K562 (cell line): ENCODE measurements around the gene ANKRD24. TPM values are rescaled to one million over a fixed set of nuclear protein-coding genes. Genes with fewer than 3 reads are reported as not detected.
A peak's percentile ranks its signal among the peaks of the same experiment; 100 is the strongest.

Experiments used
- AFF4 ChIP-seq: sonication (generic); formaldehyde crosslinking; IDR thresholded peaks from 2 replicates; pipeline ENCODE4 v1.8.0; 2023; ENCODE audit warnings: mild to moderate bottlenecking, missing genetic modification reagents
- ARNT ChIP-seq, 2 experiments: fragments of 450-650 bp; IDR thresholded peaks; 2 replicates each; pipeline ENCODE4 v1.6.1; 2016; ENCODE audit warnings: mild to moderate bottlenecking in 1 of 2
- BRF1 ChIP-seq: IDR thresholded peaks from 3 replicates; pipeline ENCODE4 v1.6.1; 2011; ENCODE audit warnings: borderline replicate concordance, mild to moderate bottlenecking; ENCODE audit not compliant: insufficient read length; ENCODE audit errors: extremely low read depth
- CEBPG ChIP-seq, 3 experiments: fragments of 200-800 bp in 1 of 3; sonication (Bioruptor generic) in 1 of 3; sonication (generic) in 1 of 3; formaldehyde crosslinking in 1 of 3; IDR thresholded peaks in 2 of 3; conservative IDR thresholded peaks in 1 of 3; 2 replicates each; pipeline versions ENCODE4 v1.6.1 to v1.8.0; 2016 to 2022; ENCODE audit warnings: missing compliant biosample characterization in 2 of 3, missing genetic modification characterization in 2 of 3, mild to moderate bottlenecking in 1 of 3, missing genetic modification reagents in 1 of 3
- CHD2 ChIP-seq: IDR thresholded peaks from 2 replicates; pipeline ENCODE4 v1.6.1; 2011; ENCODE audit warnings: low read depth, low read length
- CTBP1 ChIP-seq: fragments of 450-650 bp; IDR thresholded peaks from 2 replicates; pipeline ENCODE4 v1.6.1; 2016; ENCODE audit warnings: borderline replicate concordance
- DIDO1 ChIP-seq: fragments of 450-650 bp; IDR thresholded peaks from 2 replicates; pipeline ENCODE4 v1.6.1; 2016; ENCODE audit warnings: low read depth, missing biosample characterization, missing genetic modification characterization
- DLX4 ChIP-seq: fragments of 250-450 bp; sonication (Bioruptor Pico); IDR thresholded peaks from 2 replicates; pipeline ENCODE4 v1.6.1; 2021; ENCODE audit warnings: mild to moderate bottlenecking
- EHMT2 ChIP-seq: fragments of 450-650 bp; IDR thresholded peaks from 2 replicates; pipeline ENCODE4 v1.6.1; 2018; ENCODE audit warnings: antibody characterized with exemption
- HDAC6 ChIP-seq: IDR thresholded peaks from 2 replicates; pipeline ENCODE4 v1.6.1; 2012; ENCODE audit warnings: low read depth, mild to moderate bottlenecking, control low read depth, inconsistent platforms, low read length, moderate library complexity
- NFIC ChIP-seq: fragments of 450-650 bp; IDR thresholded peaks from 2 replicates; pipeline ENCODE4 v1.6.1; 2017; ENCODE audit warnings: mild to moderate bottlenecking, inconsistent platforms
- PCBP1 ChIP-seq: fragments of 200-400 bp; formaldehyde crosslinking; IDR thresholded peaks from 2 replicates; pipeline ENCODE4 v1.6.1; 2018; ENCODE audit warnings: mild to moderate bottlenecking, low read depth, low read length; ENCODE audit not compliant: poor library complexity, severe bottlenecking
- PKNOX1 ChIP-seq: fragments of 450-650 bp; IDR thresholded peaks from 2 replicates; pipeline ENCODE4 v1.6.1; 2016
- RFX7 ChIP-seq: fragments of 250-450 bp; sonication (Bioruptor Pico); IDR thresholded peaks from 2 replicates; pipeline ENCODE4 v1.5.1; 2021; ENCODE audit warnings: mild to moderate bottlenecking
- SAP30 ChIP-seq: fragments of 200-600 bp; sonication (generic); IDR thresholded peaks from 2 replicates; pipeline ENCODE4 v1.6.1; 2012; ENCODE audit warnings: borderline replicate concordance, low read depth, mild to moderate bottlenecking, moderate library complexity, low read length, control low read depth, inconsistent platforms; ENCODE audit not compliant: insufficient read depth, poor library complexity, severe bottlenecking
- SRSF1 ChIP-seq: fragments of 200-400 bp; formaldehyde crosslinking; IDR thresholded peaks from 2 replicates; pipeline ENCODE4 v1.6.1; 2017; ENCODE audit warnings: mild to moderate bottlenecking, low read depth, low read length, moderate library complexity
- SRSF7 ChIP-seq: fragments of 200-400 bp; formaldehyde crosslinking; optimal IDR thresholded peaks from 2 replicates; pipeline ENCODE3; 2017; ENCODE audit warnings: mild to moderate bottlenecking, low read depth, low read length
- TARDBP ChIP-seq: fragments of 450-650 bp; IDR thresholded peaks from 2 replicates; pipeline ENCODE4 v1.6.1; 2016
- TBL1XR1 ChIP-seq, 2 experiments: IDR thresholded peaks; 2 replicates each; pipeline ENCODE4 v1.6.1; 2012; ENCODE audit warnings: improper control_type of control experiment in 2 of 2, low read length in 2 of 2, mild to moderate bottlenecking in 1 of 2
- ZNF444 ChIP-seq: fragments of 250-450 bp; sonication (Bioruptor Pico); IDR thresholded peaks from 2 replicates; pipeline ENCODE4 v1.4.0; 2020; ENCODE audit warnings: mild to moderate bottlenecking, moderate library complexity
- ZNF639 ChIP-seq, 2 experiments: fragments of 200-800 bp in 1 of 2; sonication (Bioruptor generic) in 1 of 2; sonication (generic) in 1 of 2; formaldehyde crosslinking in 1 of 2; IDR thresholded peaks in 1 of 2; conservative IDR thresholded peaks in 1 of 2; 2 replicates each; pipeline versions ENCODE4 v1.5.0 to v1.6.1; 2016 to 2020; ENCODE audit warnings: missing compliant biosample characterization in 1 of 2, missing genetic modification characterization in 1 of 2, missing genetic modification reagents in 1 of 2
- ZNF77 ChIP-seq: fragments of 250-450 bp; sonication (Bioruptor Pico); IDR thresholded peaks from 2 replicates; pipeline ENCODE4 v1.5.0; 2020
- polyA plus RNA-seq, 8 experiments: library from polyadenylated mRNA; depleted of rRNA in 4 of 8; stranded (reverse) in 5 of 8; unstranded in 3 of 8; fragments of >200 nt; fragmentation: Nextera tagmentation in 2 of 8; fragmentation: Illumina TruSeq in 1 of 8; extraction: Ambion mirVana in 2 of 8; extraction: Trizol in 1 of 8; gene quantifications; 2 replicates each; pipeline versions ENCODE4 v1.2.1 to v1.2.3, GENCODE V29; 2011 to 2014; ENCODE audit warnings: inconsistent platforms in 1 of 8, missing spikeins in 1 of 8
- total RNA-seq, 7 experiments: library from RNA; depleted of rRNA in 6 of 7; stranded (reverse); fragments of >200 nt in 6 of 7; fragmentation: Illumina TruSeq in 2 of 7; extraction: Trizol in 2 of 7; gene quantifications; 2 replicates each; pipeline versions ENCODE4 v1.2.1 to v1.2.3, GENCODE V29; 2011 to 2021; ENCODE audit warnings: low replicate concordance in 1 of 7

Gene ANKRD24
- total and polyA plus RNA-seq, 9 of the 15 experiments (the other 6 are each of a cell fraction or from before 2014, with no cell fraction given): 0.07 to 0.12 (median 0.09) TPM; not detected in 5

GRCh38 chr19:4172861-4173473, 9.5 kb upstream of the ANKRD24 start (continued):
- TF ChIP-seq AFF4 (CRISPR knock-in tag): no peak; the same call in 1 of the 2 replicates
- TF ChIP-seq NFIC: no peak
- no peak for TF ChIP-seq CEBPG (CRISPR knock-in tag; IDR thresholded peaks at IDR 0.05)
- no peak for TF ChIP-seq CEBPG (tag; conservative IDR thresholded peaks at IDR 0.05 in 1 of 2, IDR thresholded peaks at IDR 0.05 in 1 of 2)
- TF ChIP-seq HDAC6: no peak
- no peak for TF ChIP-seq PCBP1
- no peak for TF ChIP-seq ARNT (IDR thresholded peaks at IDR 0.05)
- TF ChIP-seq SRSF7: no peak
- TF ChIP-seq EHMT2: peak; percentile 96
- no peak for TF ChIP-seq DIDO1 (tag)
- no peak for TF ChIP-seq TARDBP
- TF ChIP-seq SRSF1: no peak
- no peak for TF ChIP-seq ZNF639 (CRISPR knock-in tag; conservative IDR thresholded peaks at IDR 0.05 in 1 of 2, IDR thresholded peaks at IDR 0.05 in 1 of 2)
- TF ChIP-seq DLX4: no peak
- no peak for TF ChIP-seq ZNF444 (CRISPR knock-in tag)
- no peak for TF ChIP-seq BRF1
- TF ChIP-seq ZNF77 (CRISPR knock-in tag): no peak
- no peak for TF ChIP-seq SAP30
- no peak for TF ChIP-seq CHD2
- no peak for TF ChIP-seq CTBP1
- TF ChIP-seq RFX7 (CRISPR knock-in tag): no peak
- no peak for TF ChIP-seq TBL1XR1 (IDR thresholded peaks at IDR 0.05; ENCODE audit: low read length in 2 of 2)
- no peak for TF ChIP-seq PKNOX1
